Thoracic aorta (tissue), 2 donors: ENCODE results near the gene ATP5MG. TPM values are rescaled to one million over a fixed set of nuclear protein-coding genes. Genes with fewer than 3 reads are reported as not detected.

Experiments
- ATAC-seq: fragments of 150-250 bp; one replicate; pipeline ENCODE4 v1.8.0; 2017; ENCODE audit warnings: low read depth; ENCODE audit not compliant: insufficient number of reproducible peaks, low FRiP score
- DNase-seq: peaks from one replicate; pipeline ENCODE4 v3.0.0-alpha.2; 2020; ENCODE audit warnings: low spot score
- H3K27ac ChIP-seq, 2 donors: fragments of 200-600 bp; sonication (generic); 1 replicate in 1 of 2; 2 replicates in 1 of 2; pipeline ENCODE4 v1.5.1; 2016; ENCODE audit warnings: mild to moderate bottlenecking in 2 of 2, moderate library complexity in 2 of 2
- H3K27me3 ChIP-seq: fragments of 200-600 bp; sonication (generic); replicated peaks from 2 replicates; pipeline ENCODE4 v1.6.0; 2016; ENCODE audit warnings: mild to moderate bottlenecking; ENCODE audit not compliant: insufficient read depth
- H3K36me3 ChIP-seq: fragments of 200-600 bp; sonication (generic); one replicate; pipeline ENCODE4 v1.5.1; 2016
- H3K4me1 ChIP-seq, 2 donors: fragments of 200-600 bp; sonication (generic); 1 replicate in 1 of 2; 2 replicates in 1 of 2; pipeline versions ENCODE4 v1.5.1 to v1.6.0; 2016; ENCODE audit warnings: low read depth in 2 of 2, mild to moderate bottlenecking in 1 of 2; ENCODE audit not compliant: control insufficient read depth in 1 of 2
- H3K4me3 ChIP-seq: fragments of 200-600 bp; sonication (generic); 2 replicates; pipeline ENCODE4 v1.5.1; 2016; ENCODE audit warnings: mild to moderate bottlenecking
- H3K9me3 ChIP-seq: fragments of 200-600 bp; sonication (generic); 2 replicates; pipeline ENCODE4 v1.5.1; 2016
- CTCF ChIP-seq: fragments of 200-600 bp; sonication (generic); IDR thresholded peaks from one replicate; pipeline ENCODE4 v1.5.1; 2019; ENCODE audit warnings: antibody characterized with exemption
- total RNA-seq, 2 donors: library from RNA; depleted of rRNA; stranded (reverse); fragments of >200 nt; gene quantifications; one replicate each; pipeline versions ENCODE4 v1.1.0 to v1.2.3, GENCODE V29; 2016

The ATP5MG gene, protein sequence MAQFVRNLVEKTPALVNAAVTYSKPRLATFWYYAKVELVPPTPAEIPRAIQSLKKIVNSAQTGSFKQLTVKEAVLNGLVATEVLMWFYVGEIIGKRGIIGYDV
- 10 to 100 TPM; 21.1 to 45.2 TPM for total RNA-seq

GRCh38 chr11:118401151-118401879 lies at the start of gene ATP5MG:
ATP5MG (plus strand) TSS chr11:118401606; CDS start chr11:118401666, 60 bp downstream.
- Histone ChIP-seq H3K36me3 (peaks cover under 1% of the 10 kb centered on the region), H3K27me3 (no peaks in the 10 kb centered on the region), H3K4me3 (peak within 1 kb of the TSS; percentile 94), H3K9me3 (no peaks in the 10 kb centered on the region), H3K27ac (peak within 1 kb of the TSS; percentile 80 to 91), H3K4me1 (peaks cover 15 to 29% of the 10 kb centered on the region in 2 donors)
- ATAC-seq (peak; percentile 60), DNase-seq (peak; percentile 60)
- TF ChIP-seq CTCF = no peak

DNA sequence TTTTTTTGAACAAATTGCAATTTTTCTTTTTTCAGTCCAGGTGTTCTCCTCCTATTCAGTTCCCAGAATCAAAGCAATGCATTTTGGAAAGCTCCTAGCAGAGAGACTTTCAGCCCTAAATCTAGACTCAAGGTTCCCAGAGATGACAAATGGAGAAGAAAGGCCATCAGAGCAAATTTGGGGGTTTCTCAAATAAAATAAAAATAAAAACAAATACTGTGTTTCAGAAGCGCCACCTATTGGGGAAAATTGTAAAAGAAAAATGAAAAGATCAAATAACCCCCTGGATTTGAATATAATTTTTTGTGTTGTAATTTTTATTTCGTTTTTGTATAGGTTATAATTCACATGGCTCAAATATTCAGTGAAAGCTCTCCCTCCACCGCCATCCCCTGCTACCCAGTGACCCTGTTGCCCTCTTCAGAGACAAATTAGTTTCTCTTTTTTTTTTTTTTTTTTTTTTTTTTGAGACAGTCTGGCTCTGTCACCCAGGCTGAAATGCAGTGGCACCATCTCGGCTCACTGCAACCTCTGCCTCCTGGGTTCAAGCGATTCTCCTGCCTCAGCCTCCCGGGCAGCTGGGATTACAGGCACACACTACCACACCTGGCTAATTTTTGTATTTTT lies 48.2 kb upstream of the ATP5MG start:
- Histone ChIP-seq H3K4me1 (no peaks in the 10 kb centered on the region), H3K27me3 (no peaks in the 10 kb centered on the region), H3K27ac (no peak overlapping the region), H3K36me3 (no peaks in the 10 kb centered on the region), H3K9me3 (no peaks in the 10 kb centered on the region), H3K4me3 (no peak overlapping the region)
- ATAC-seq = no peak
- DNase-seq = no peak
- TF ChIP-seq CTCF = peak; percentile 37

DNA sequence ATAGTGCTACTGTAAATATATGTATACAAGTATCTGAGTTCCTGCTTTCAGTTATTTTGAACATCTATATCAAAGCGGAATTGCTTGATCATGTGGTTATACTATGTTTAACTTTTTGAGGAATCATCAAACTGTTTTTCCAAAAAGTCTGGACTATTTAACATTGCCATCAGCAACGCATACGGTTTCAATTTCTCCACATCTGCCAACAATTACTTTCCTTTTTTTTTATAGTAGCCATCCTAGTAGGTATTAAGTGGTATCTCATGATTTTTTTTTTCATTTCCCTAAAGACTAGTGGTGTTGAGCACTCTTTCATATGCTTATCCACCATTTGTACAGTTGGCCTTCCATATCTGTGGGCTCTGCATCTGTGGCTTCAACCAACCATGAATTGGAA lies 43.3 kb upstream of the ATP5MG start:
- no peak for TF ChIP-seq CTCF
- Histone ChIP-seq H3K9me3 (no peaks in the 10 kb centered on the region), H3K27ac (no peak overlapping the region), H3K4me3 (no peak overlapping the region), H3K4me1 (peaks cover 10 to 18% of the 10 kb centered on the region in 2 donors), H3K36me3 (no peaks in the 10 kb centered on the region), H3K27me3 (no peaks in the 10 kb centered on the region)
- no peak for ATAC-seq
- DNase-seq = no peak

GRCh38 chr11:118359295-118359958 lies 42.0 kb upstream of the ATP5MG start, which contains the start of gene UBE4A:
UBE4A (plus strand) TSS chr11:118359600; CDS start chr11:118365081, 5,481 bp downstream.
- peak within 1 kb of the TSS; percentile 3 to 64 for H3K27ac ChIP-seq
- peak within 1 kb of the TSS; percentile 92 for H3K4me3 ChIP-seq
- DNase-seq = peak; percentile 94
- H3K36me3 ChIP-seq = no peaks in the 10 kb centered on the region
- no peaks in the 10 kb centered on the region for H3K27me3 ChIP-seq
- ATAC-seq = peak; percentile 83
- H3K4me1 ChIP-seq = peaks cover 10 to 18% of the 10 kb centered on the region in 2 donors
- no peaks in the 10 kb centered on the region for H3K9me3 ChIP-seq
- TF ChIP-seq CTCF = no peak
